Ishikawa (cell line): ENCODE data around the gene PCLO.

Experiments
- CEBPB ChIP-seq: IDR thresholded peaks from 2 replicates; pipeline ENCODE4 v1.6.1; 2012
- CREB1 ChIP-seq: IDR thresholded peaks from 2 replicates; pipeline ENCODE4 v1.6.1; 2012; ENCODE audit warnings: low read depth
- EGR1 ChIP-seq: IDR thresholded peaks from 2 replicates; pipeline ENCODE4 v1.6.1; 2012
- EP300 ChIP-seq: IDR thresholded peaks from 2 replicates; pipeline ENCODE4 v1.6.1; 2012; ENCODE audit warnings: borderline replicate concordance
- FOXM1 ChIP-seq: IDR thresholded peaks from 2 replicates; pipeline ENCODE4 v1.6.1; 2012; ENCODE audit warnings: low read depth, borderline replicate concordance
- NFIC ChIP-seq: IDR thresholded peaks from 2 replicates; pipeline ENCODE4 v1.6.1; 2012
- RAD21 ChIP-seq: IDR thresholded peaks from 2 replicates; pipeline ENCODE4 v1.6.1; 2012; ENCODE audit warnings: low read depth
- TAF1 ChIP-seq: IDR thresholded peaks from 2 replicates; pipeline ENCODE4 v1.6.1; 2012; ENCODE audit warnings: low read depth, mild to moderate bottlenecking
- TCF12 ChIP-seq: IDR thresholded peaks from 2 replicates; pipeline ENCODE4 v1.6.1; 2012; ENCODE audit warnings: low read depth
- TEAD4 ChIP-seq: IDR thresholded peaks from 2 replicates; pipeline ENCODE4 v1.6.1; 2012
- YY1 ChIP-seq: IDR thresholded peaks from 2 replicates; pipeline ENCODE4 v1.6.1; 2012; ENCODE audit warnings: low read depth
- ZBTB7A ChIP-seq: IDR thresholded peaks from 2 replicates; pipeline ENCODE4 v1.6.1; 2012; ENCODE audit warnings: low read depth
- TF ChIP-seq, protein P1 (sequence below): IDR thresholded peaks from 2 replicates; pipeline ENCODE4 v1.6.1; 2012
- TF ChIP-seq, protein P2 (sequence below): IDR thresholded peaks from 2 replicates; pipeline ENCODE4 v1.6.1; 2012; ENCODE audit warnings: low read depth, mild to moderate bottlenecking
- TF ChIP-seq, protein P3 (sequence below): IDR thresholded peaks from 2 replicates; pipeline ENCODE4 v1.6.1; 2012

Gene PCLO

DNA sequence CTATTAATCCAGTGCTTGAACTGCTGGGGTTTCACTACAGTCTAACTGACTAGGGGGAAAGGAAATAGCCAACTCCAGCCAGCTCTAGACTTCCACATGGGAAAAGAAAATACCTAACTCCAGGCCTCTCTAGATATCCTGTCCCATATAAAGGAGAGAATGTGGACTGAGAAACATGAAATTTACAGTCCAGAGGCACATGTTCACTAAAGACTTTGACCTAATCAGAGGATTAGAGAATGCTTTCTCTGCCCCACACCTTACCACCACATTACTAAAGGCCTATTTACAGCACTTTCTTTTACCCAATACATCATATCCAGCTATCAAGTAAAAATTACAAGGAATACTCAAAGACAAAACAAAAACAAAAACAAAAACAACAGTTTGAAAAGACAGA is 164.2 kb downstream of the PCLO start:
- TF ChIP-seq EP300 (no peak), YY1 (no peak), CEBPB (no peak), ZBTB7A (no peak), RAD21 (no peak), CREB1 (no peak), FOXM1 (no peak), TAF1 (no peak), TCF12 (no peak), NFIC (no peak), TEAD4 (no peak), EGR1 (no peak)
- TF ChIP-seq, protein P1, sequence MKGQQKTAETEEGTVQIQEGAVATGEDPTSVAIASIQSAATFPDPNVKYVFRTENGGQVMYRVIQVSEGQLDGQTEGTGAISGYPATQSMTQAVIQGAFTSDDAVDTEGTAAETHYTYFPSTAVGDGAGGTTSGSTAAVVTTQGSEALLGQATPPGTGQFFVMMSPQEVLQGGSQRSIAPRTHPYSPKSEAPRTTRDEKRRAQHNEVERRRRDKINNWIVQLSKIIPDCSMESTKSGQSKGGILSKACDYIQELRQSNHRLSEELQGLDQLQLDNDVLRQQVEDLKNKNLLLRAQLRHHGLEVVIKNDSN: no peak
- TF ChIP-seq, protein P2, sequence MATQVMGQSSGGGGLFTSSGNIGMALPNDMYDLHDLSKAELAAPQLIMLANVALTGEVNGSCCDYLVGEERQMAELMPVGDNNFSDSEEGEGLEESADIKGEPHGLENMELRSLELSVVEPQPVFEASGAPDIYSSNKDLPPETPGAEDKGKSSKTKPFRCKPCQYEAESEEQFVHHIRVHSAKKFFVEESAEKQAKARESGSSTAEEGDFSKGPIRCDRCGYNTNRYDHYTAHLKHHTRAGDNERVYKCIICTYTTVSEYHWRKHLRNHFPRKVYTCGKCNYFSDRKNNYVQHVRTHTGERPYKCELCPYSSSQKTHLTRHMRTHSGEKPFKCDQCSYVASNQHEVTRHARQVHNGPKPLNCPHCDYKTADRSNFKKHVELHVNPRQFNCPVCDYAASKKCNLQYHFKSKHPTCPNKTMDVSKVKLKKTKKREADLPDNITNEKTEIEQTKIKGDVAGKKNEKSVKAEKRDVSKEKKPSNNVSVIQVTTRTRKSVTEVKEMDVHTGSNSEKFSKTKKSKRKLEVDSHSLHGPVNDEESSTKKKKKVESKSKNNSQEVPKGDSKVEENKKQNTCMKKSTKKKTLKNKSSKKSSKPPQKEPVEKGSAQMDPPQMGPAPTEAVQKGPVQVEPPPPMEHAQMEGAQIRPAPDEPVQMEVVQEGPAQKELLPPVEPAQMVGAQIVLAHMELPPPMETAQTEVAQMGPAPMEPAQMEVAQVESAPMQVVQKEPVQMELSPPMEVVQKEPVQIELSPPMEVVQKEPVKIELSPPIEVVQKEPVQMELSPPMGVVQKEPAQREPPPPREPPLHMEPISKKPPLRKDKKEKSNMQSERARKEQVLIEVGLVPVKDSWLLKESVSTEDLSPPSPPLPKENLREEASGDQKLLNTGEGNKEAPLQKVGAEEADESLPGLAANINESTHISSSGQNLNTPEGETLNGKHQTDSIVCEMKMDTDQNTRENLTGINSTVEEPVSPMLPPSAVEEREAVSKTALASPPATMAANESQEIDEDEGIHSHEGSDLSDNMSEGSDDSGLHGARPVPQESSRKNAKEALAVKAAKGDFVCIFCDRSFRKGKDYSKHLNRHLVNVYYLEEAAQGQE: no peak
- TF ChIP-seq, protein P3, sequence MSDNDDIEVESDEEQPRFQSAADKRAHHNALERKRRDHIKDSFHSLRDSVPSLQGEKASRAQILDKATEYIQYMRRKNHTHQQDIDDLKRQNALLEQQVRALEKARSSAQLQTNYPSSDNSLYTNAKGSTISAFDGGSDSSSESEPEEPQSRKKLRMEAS: no peak

DNA sequence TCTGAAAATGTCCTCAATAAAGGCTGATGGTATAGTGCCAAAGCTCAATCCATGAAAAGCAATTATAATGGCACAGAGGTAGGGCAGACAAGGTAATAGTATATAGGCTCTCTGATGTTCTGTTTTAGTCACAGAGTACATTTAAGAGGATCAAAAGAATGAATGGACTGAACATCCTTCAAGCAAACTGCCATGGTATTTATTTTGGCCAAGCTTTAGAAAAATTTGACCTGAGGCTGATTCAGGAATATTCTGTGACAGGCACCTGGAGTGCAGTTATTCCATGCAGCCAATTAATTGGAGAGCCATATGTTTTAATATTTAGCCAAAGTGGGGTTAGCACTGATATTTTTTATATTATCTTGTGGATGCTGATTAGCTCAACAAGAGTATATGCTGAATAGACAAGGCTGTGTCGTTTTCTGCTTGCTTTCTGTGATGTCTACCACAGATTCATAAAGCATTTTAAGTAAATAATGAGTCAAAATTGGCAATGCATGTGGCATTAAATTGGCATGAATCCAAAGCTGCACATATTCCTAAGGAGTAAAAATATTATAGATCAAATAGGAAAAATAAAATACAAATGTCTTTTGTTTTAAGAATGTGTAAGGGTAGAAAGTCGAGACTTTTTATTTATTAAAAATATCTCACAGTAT is 177.4 kb downstream of the PCLO start:
- TF ChIP-seq NFIC: peak; percentile 19; the same call in 1 of the 2 replicates
- TF ChIP-seq EP300: no peak

DNA sequence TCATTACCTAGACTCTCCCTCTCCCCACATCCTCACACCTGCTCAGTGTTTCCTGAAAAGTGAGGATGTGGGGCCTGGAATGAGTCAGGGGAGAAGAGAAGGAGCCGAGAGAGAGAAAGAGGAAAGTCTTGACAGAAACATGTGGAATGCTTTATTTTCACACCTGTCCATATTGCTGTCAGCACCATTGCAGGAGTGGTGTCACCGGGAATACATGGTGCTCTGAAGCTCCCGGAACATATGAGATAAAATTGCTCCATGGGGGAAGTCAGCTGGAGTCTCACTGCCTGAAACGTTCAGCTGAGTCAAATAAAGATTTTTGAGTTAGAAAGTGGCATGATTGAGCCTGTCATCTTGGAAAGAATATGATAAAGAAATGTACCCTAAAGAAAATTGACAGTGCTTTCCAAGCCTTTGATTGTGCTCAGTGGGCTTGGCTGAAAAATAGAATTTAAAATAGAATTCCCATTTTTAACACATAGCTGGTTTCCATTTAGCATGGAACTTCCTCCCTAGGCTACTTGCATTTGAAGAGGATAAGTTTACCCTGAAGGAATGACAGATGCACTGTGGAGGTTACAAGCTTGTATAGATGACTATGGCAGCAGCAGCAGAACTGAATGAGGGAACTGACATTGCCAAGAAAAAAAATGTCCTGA is 182.4 kb downstream of the PCLO start:
- TF ChIP-seq FOXM1 (no peak), EGR1 (no peak), TAF1 (no peak), TEAD4 (no peak), ZBTB7A (no peak), TCF12 (no peak), RAD21 (no peak), CEBPB (no peak), CREB1 (no peak)
- TF ChIP-seq, protein P3: no peak
- TF ChIP-seq, protein P2: no peak

DNA sequence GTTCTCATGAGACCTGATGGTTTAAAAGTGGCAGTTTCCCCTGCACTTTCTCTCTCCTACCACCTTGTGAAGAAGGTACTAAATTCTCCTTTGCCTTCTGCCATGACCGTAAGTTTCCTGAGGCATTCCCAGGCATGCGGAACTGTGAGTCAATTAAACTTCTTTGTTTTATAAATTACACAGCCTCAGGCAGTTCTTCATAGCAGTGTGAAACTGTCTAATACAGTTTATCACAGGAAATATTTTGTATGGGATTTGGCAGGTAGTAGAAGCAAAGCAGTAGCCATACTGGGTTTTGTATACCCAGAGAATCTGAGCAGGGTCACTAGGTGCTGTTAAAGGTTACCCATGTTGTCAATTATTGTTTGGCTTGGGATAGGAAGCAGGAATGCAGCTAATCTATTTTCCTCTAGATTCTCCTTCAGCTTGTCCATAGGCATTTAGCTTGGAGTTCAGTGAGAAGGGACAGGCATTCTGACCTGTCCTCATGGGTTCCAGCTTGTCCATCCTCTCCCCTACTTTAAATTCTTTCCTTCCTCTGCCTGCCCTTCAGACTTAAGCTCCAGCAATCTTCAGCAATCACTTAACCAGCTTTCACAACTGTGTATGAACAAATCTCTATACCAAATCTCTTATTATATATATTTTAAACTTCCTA is 186.7 kb downstream of the PCLO start:
- TF ChIP-seq, protein P1: no peak
- no peak for TF ChIP-seq YY1
- TF ChIP-seq EGR1: no peak
- no peak for TF ChIP-seq ZBTB7A
- TF ChIP-seq TAF1: no peak
- TF ChIP-seq, protein P2: no peak
- no peak for TF ChIP-seq NFIC
- no peak for TF ChIP-seq EP300
- no peak for TF ChIP-seq FOXM1
- no peak for TF ChIP-seq CREB1
- no peak for TF ChIP-seq CEBPB
- TF ChIP-seq, protein P3: no peak
- TF ChIP-seq TEAD4: no peak
- no peak for TF ChIP-seq RAD21
- no peak for TF ChIP-seq TCF12
